NCI-H2107 treated with DMSO at 0.1 percent for 48 hours (cell line): Measurements from ENCODE around the gene LHPP.
"Not testable (repeated sequence)": the region's sequence is repeated elsewhere in the genome, so short reads cannot be mapped to it uniquely, and the experiment has no call there.

Experiments
- DNase-seq: peaks from one replicate; lab custom pipeline; 2025; ENCODE audit not compliant: unreplicated experiment; lab: John Stamatoyannopoulos, UW

LHPP gene

GRCh38 chr10:124604214-124605000, 142.8 kb downstream of the LHPP start:
- DNase-seq, result no peak

GRCh38 chr10:124605001-124605370, 143.4 kb downstream of the LHPP start:
- DNase-seq, result no peak

DNA sequence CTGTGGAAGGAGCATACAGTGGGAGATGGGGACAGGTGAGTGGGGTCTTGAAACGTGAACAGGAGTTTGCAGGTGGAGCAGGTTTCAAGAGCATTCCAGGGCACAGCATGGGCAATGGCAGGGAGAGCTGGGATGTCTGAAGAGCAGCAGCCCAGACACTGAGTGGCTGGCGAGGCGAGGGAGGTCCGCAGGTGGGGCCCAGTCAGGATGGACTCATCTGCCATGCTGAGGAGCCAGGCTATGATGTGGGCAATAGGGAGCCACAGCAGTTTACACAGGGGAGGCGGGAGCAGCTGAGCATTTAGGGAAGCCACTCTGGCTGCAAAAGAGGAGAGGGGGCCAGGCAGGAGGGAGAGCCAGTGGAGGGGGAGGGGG, 143.8 kb downstream of the LHPP start:
- no peak for DNase-seq

DNA sequence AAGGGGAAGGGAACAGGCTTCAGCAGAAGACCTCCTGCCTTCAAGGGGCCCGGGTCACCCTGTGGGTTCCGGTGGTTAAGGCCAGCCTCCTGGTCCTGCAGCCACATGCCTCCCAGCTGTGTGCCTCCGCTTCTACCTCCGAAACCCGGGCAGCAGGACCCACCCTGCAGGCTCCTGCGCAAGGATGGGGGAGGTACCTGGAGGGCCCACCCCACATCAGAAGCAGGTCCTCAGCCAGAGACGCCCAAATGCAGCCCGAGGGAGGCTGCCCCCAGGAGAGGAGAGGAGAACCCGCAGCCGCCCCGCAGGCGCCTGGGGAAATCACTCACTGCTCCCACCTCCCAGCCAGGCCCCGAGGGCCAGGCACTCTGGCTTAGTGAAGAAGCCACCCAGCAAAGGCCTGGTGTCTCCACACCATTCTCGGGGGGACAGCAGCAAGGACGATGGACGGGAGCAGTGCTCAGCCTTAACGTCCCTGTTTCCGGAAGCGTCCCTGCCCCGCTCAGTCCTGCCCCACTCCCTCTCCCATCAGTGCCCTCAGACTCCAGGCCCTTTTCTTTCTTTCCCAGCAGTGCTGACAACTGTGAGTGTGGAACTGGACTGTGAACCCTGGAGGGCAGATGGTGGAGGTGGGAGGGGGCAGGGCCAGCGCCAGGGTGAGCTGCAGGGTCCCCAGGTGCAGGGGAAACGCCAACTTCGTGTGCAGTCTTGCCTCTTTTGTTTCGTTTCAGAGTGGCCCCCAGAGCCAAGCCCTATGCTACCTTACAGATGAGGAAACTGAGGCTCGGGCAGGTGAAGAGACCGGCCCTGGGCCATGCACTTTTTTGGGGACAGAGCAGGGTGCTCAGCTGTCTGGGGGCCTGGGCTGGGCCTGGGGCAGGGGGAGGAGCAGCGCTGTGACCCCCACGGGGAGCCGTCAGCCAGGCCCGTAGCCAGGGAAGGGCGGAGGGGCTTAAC, 144.5 kb downstream of the LHPP start:
- no peak for DNase-seq

DNA sequence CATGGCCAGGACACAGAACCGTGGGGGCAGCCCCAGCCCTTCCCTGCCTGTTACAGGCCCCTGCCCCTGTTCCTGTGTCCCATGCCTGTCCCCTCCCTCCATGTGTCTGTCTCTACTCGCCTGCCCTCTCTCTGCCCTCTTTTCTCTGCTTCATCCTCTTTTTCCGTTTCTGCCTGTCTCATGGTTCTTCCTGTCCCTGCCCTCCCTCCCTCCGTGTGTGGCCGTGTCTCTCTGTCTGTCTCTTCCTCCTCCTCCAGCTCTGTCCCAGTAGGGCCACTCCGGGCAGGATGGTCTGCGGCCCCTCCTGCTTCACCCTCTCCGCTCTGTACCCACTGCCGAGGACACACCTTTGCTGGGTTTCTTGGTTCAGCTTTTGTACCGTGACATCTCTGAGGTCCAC, 145.2 kb downstream of the LHPP start:
- DNase-seq, result no peak

DNA sequence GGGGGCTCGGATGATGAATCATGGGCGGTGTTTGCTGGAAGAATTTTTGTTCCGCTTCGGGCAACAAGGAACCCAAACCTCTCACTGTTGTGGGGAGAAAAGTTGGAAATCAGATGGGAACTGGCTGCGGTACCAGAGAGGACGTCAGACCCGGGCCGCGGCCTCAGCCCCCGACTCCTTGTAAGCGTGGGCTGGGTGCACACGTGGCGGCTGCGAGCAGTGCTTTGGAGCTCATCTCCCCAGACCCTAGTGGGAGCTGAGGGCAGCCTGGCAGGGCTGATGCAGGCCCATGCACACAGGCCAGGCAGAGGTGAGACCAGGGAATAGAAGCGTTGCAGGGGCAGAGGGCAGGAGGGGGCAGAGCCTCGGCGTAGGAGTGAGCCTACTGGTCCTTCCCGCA, 146.1 kb downstream of the LHPP start:
- DNase-seq, result no peak

- no peak for DNase-seq
Observed at GRCh38 chr10:124608093-124608721, 146.6 kb downstream of the LHPP start.

DNA sequence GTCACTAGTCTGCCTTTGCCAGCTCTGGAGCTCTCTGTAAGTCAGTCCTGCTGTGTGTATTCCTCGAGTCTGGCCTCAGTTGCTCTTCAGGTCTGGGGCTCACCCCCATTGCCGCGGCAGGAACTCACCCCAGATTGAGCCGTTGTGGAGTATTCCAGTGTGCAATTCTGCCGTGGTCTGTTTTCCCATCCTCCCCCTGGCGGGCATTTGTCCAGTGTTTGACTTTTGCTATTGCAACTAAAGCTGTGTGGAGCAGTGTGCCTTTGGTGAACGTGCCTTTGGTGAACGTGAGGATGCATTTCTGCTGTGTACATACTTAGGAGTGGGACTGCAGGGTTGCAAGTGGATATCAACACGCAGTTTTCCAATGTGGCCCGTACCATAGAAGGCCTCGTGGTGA, 148.1 kb downstream of the LHPP start:
- no peak for DNase-seq

GRCh38 chr10:124610186-124610585, 148.6 kb downstream of the LHPP start:
- DNase-seq, result not testable (repeated sequence)

GRCh38 chr10:124610851-124611250, 149.2 kb downstream of the LHPP start:
- not testable (repeated sequence) for DNase-seq

DNA sequence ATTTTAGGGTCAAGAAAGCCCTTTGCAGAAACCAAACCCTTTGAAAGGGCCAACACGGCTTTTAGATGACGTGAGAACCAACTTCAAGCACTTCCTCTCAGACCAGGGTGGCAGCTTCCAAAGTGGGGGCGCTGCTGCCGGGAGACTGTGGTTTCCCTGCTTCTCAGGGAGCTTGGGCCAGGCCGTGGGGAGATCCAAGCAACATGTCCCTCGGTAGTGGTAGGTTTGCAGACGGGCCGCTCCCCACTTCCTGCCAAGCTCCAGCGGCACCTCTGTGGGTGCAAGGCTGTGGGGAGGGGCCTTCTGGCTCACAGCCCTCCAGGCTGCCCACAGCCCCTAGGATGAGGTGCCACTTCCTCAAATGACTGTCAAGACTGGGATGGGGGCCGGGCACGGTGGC, 150.1 kb downstream of the LHPP start:
- DNase-seq, result no peak

DNA sequence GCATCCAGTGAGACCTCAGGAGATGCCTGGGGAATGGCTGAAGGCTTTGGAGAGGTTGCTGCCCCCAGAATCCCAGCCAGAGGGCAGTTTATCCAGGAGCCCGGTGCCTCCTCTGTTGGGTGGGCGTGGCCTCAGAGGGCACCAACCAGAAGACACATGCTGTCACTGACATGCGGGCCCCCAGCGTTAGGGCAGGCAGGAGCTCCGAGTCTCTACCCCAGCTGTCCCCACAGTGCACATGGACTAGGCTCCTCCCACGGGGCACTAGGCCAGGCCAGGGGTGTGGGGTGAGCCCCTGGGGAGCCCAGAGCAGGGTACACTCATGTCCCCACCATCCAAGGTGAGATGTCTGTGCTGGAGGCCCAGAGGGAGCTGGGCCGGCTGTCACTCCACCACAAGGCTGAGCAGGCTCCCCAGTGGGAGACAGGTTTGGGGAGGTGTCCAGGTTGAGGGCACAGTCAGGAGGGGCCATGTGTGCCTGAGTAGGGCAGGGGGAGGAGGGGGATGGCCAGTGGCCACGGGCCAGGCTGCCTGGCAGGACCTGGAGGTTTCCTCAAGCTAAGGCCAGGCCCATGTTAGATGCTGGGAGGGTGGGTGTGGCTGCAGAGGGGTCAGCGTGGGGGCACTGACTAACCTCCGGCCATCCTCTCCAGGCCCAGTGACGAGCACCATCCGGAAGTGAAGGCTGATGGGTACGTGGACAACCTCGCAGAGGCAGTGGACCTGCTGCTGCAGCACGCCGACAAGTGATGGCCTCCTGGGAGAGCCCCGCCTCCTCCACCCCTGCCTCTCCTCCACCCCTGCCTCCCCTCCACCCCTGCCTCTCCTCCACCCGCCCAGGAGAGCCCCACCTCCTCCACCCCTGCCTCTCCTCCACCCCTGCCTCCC, 151.2 kb downstream of the LHPP start:
- DNase-seq, result no peak

DNA sequence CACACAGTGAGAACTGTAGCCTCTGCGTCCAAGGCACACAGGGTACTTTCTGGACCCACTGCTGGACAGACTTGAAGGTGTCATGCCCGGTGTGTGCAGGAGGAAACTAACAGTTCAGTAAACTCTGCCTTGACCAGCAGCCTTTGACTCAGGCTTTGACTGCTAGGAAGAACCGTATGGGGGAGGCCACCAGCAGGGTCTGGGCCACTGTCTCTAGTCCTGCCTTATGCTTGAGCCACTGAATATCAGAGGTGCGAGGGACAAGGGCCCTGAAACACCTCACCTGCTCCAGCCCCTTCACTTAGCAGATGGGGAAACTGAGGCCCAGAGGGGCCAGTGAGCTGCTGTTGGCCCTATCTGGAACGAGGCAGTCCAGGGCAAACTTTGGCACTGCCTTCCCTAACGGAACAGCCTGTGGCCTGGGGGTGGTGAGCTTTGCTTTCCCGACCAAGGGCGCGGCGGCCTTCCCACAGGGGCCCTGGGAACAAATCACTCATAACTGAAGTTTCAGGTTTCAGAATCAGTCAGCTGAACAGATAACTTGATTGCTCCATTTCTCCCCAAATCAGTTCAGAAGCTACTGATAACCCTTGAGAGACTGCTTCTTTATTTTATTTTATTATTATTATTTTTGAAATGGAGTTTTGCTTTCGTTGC, 152.5 kb downstream of the LHPP start:
- DNase-seq, result no peak

- DNase-seq, result no peak
Observed at GRCh38 chr10:124615259-124615658, 153.6 kb downstream of the LHPP start.

GRCh38 chr10:124616040-124616835, 154.6 kb downstream of the LHPP start:
- DNase-seq, result no peak

DNA sequence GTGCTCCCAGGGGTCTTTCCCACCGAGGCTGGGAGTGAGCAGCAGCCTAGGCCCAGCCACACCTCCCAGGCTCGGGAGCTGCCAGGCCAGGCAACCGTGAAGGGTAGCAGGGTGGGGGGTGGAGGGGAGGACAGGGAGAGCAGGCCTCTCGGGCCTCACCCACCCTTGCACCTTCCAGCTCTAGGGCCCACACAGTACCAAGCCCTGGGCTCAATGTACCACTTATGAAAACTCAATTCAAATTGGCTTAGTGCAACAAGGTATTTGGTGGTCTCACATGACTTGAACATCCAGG, 155.2 kb downstream of the LHPP start:
- DNase-seq, result no peak

- DNase-seq, result no peak
Observed at GRCh38 chr10:124618470-124619073, 156.9 kb downstream of the LHPP start.

DNA sequence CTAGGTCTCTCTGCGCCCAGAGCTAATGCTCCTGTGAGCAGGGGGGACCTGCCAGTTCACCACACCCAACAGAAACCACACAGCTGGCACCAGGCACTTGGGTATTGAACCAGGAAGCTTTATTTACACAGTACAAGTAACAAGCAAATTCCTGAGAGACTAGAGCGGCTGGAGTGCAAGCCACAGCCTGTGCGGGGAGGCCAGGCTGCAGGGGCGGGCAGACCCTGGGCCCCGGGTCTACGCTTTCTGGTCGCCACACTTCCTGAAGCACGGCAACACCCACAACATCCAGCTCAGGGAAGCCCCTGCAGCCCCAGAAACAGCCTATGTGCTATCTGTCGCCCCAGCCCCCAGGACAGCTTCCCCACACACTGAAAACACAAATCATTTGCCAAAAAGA, 157.6 kb downstream of the LHPP start:
- peak; percentile 13 for DNase-seq

DNA sequence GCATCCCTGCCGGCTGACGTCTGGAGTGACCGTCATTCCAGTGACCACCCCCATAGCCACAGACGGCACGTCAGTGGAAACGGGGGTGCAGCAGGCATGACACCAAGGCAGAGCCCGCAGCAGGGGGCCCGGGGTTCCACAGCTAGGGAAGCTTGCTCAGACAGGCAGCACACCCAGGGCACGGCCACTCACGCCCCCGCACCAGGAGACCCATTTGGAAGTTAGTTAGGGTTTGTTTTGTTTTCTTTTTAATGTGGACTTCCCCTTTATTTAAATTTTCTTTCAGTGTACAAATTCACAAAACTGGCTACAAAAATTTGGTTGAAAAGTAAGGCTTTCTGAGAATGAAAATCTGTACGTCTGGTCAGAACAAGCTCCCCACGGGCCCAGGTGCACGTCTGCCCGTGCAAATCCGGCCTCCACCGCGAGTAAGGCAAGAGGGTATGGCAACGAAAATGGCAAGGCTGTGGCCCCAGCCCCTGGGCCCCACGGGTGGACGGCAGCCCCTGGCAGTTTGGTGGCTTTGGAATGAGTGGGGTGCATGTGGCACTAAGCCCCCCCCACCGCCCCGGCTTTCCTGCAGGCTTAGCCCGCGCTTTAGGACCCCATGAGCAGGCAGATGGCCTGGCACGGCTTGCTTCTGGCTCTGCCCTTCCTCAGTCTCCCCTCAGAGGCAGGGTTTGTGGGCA, 158.3 kb downstream of the LHPP start:
- no peak for DNase-seq
